B cell (primary cell): ENCODE data around the gene VAMP1.

Experiments used
- EZH2 ChIP-seq: IDR thresholded peaks from 2 replicates; pipeline ENCODE4 v1.6.1; 2012; ENCODE audit warnings: borderline replicate concordance, low read depth, mild to moderate bottlenecking, moderate library complexity, low read length; ENCODE audit not compliant: insufficient read depth, poor library complexity, severe bottlenecking
- TF ChIP-seq, protein P1 (sequence below): fragments of 200-600 bp; IDR thresholded peaks from one replicate; pipeline ENCODE4 v1.8.0; 2022; ENCODE audit warnings: antibody characterized with exemption, mild to moderate bottlenecking

- TF ChIP-seq, protein P1, sequence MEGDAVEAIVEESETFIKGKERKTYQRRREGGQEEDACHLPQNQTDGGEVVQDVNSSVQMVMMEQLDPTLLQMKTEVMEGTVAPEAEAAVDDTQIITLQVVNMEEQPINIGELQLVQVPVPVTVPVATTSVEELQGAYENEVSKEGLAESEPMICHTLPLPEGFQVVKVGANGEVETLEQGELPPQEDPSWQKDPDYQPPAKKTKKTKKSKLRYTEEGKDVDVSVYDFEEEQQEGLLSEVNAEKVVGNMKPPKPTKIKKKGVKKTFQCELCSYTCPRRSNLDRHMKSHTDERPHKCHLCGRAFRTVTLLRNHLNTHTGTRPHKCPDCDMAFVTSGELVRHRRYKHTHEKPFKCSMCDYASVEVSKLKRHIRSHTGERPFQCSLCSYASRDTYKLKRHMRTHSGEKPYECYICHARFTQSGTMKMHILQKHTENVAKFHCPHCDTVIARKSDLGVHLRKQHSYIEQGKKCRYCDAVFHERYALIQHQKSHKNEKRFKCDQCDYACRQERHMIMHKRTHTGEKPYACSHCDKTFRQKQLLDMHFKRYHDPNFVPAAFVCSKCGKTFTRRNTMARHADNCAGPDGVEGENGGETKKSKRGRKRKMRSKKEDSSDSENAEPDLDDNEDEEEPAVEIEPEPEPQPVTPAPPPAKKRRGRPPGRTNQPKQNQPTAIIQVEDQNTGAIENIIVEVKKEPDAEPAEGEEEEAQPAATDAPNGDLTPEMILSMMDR: no peak
- TF ChIP-seq EZH2: no peak
Observed at GRCh38 chr12:6494258-6494743, 23.8 kb upstream of the VAMP1 start.
